Upper lobe of left lung (tissue), 6 donors: ENCODE data around the gene MEAK7. TPM values are rescaled to one million over a fixed set of nuclear protein-coding genes. Genes with fewer than 3 reads are reported as not detected.

Experiments used
- ATAC-seq, 2 donors: fragments of 200-7000 bp; cut with Tn5 transposase; one replicate each; pipeline ENCODE4 v1.9.1; 2022; ENCODE audit warnings: mild to moderate bottlenecking in 2 of 2, moderate library complexity in 2 of 2; ENCODE audit not compliant: low FRiP score in 2 of 2
- DNase-seq, 2 donors: peaks; one replicate each; pipeline ENCODE4 v3.0.0-alpha.2; 2019 to 2020
- H3K27ac ChIP-seq, 4 donors: fragments of 200-600 bp; sonication (generic); one replicate each; pipeline ENCODE4 v1.5.1; 2016 to 2019
- H3K27me3 ChIP-seq, 4 donors: fragments of 200-600 bp; sonication (generic); one replicate each; pipeline ENCODE4 v1.5.1; 2017 to 2019
- H3K36me3 ChIP-seq, 4 donors: fragments of 200-600 bp; sonication (generic); one replicate each; pipeline ENCODE4 v1.5.1; 2016 to 2019
- H3K4me1 ChIP-seq, 4 donors: fragments of 200-600 bp; sonication (generic); one replicate each; pipeline ENCODE4 v1.5.1; 2018 to 2019
- H3K4me3 ChIP-seq, 4 donors: fragments of 200-600 bp; sonication (generic); one replicate each; pipeline ENCODE4 v1.5.1; 2017 to 2019; ENCODE audit warnings: mild to moderate bottlenecking in 2 of 4, moderate library complexity in 1 of 4
- H3K9me3 ChIP-seq, 4 donors: fragments of 200-600 bp; sonication (generic); one replicate each; pipeline ENCODE4 v1.5.1; 2018 to 2019
- EP300 ChIP-seq, 4 donors: sonication (generic); formaldehyde crosslinking; IDR thresholded peaks; one replicate each; pipeline ENCODE4 v1.5.1; 2017; ENCODE audit warnings: antibody characterized with exemption in 4 of 4, control low read depth in 2 of 4
- POLR2A ChIP-seq, 4 donors: fragments of 450-650 bp; IDR thresholded peaks; one replicate each; pipeline ENCODE4 v1.5.1; 2016 to 2017; ENCODE audit warnings: antibody characterized with exemption in 4 of 4, mild to moderate bottlenecking in 2 of 4
- POLR2AphosphoS5 ChIP-seq, 2 donors: sonication (generic); formaldehyde crosslinking; IDR thresholded peaks; one replicate each; pipeline ENCODE4 v1.5.1; 2017; ENCODE audit warnings: antibody characterized with exemption in 2 of 2
- WGBS, 2 donors: methylation state at CpG; one replicate each; pipeline ENCODE4 v1.1.5; 2017 to 2018; 5-methylcytosine and 5-hydroxymethylcytosine counted together
- total RNA-seq, 6 donors: library from RNA; depleted of rRNA in 4 of 6; stranded (reverse); fragments of >200 nt in 4 of 6; gene quantifications; one replicate each; pipeline versions ENCODE4 v1.1.0 to v1.2.1, GENCODE V29; 2016 to 2021
- TF ChIP-seq, protein P1 (sequence below), 6 experiments: fragments of 450-650 bp in 4 of 6; fragments of 200-600 bp in 2 of 6; sonication (generic) in 2 of 6; IDR thresholded peaks; one replicate each; pipeline ENCODE4 v1.5.1; 2016 to 2019; ENCODE audit warnings: antibody characterized with exemption in 6 of 6
- donor health status: DM: no; HTN: no; CAD: no; lungs with moderate emphysema.
- donor health status: DM: no; HTN: yes; CAD: no; lungs with severe emphysema.

MEAK7 gene
- total RNA-seq, 6 donors from 2014 or later, result 8.5 to 32.8 (median 12.2) TPM

DNA sequence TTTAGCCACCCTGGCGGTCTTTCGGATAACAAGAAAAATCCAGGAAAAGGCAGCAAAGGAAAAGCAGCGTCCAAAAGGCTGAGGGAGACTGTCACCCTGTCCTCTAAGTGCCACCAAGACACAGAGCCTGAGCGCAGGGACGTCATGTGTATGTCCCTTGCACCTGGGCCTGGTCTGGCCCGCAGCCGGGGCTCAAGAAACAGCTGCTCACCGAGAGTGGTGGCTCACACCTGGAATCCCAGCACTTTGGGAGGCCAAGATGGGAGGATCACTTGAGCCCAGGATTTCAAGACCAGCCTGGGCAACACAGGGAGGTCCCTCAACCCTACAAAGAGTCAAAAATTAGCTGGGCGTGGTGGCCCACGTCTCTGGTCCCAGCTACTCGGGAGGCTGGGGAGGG is 9.2 kb upstream of the MEAK7 start:
- no peak for DNase-seq
- 83 to 87% methylated on average over 10 to 11 of the region's 11 CpGs for WGBS, 2 donors
- H3K27me3 ChIP-seq, result no peaks in the 10 kb centered on the region

DNA sequence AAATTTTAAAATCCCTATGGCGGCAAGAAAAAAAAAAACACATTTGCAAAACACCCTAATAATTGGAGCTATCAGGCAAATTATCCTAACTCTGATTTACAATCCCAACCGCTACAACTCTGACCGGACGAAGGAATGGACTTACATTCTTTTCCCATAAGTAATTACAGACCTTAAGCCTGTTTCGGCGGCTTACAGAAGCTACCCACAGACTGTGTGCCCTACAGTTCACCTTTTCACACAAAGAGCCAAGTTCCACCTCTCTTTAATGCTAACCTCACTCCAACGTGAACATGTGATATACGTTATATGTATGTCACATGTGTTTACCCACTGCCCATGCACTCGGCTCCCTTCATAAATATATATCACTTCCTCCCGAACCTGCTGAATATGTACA is 8.7 kb upstream of the MEAK7 start:
- peaks cover 0 to 13% (median 8%) of the 10 kb centered on the region in 4 donors for H3K4me1 ChIP-seq
- no peak overlapping the region for H3K4me3 ChIP-seq
- ATAC-seq, result no peak
- no peaks in the 10 kb centered on the region for H3K36me3 ChIP-seq
- DNase-seq, result no peak
- TF ChIP-seq EP300 (IDR thresholded peaks at IDR 0.05) (no peak), POLR2AphosphoS5 (IDR thresholded peaks at IDR 0.05) (no peak), POLR2A (IDR thresholded peaks at IDR 0.05) (no peak)
- TF ChIP-seq, protein P1, sequence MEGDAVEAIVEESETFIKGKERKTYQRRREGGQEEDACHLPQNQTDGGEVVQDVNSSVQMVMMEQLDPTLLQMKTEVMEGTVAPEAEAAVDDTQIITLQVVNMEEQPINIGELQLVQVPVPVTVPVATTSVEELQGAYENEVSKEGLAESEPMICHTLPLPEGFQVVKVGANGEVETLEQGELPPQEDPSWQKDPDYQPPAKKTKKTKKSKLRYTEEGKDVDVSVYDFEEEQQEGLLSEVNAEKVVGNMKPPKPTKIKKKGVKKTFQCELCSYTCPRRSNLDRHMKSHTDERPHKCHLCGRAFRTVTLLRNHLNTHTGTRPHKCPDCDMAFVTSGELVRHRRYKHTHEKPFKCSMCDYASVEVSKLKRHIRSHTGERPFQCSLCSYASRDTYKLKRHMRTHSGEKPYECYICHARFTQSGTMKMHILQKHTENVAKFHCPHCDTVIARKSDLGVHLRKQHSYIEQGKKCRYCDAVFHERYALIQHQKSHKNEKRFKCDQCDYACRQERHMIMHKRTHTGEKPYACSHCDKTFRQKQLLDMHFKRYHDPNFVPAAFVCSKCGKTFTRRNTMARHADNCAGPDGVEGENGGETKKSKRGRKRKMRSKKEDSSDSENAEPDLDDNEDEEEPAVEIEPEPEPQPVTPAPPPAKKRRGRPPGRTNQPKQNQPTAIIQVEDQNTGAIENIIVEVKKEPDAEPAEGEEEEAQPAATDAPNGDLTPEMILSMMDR (IDR thresholded peaks at IDR 0.05), result no peak
- H3K27me3 ChIP-seq, result no peaks in the 10 kb centered on the region
- 89 to 96% methylated on average over 10 of the region's 10 CpGs for whole genome bisulfite sequencing, 2 donors
- no peaks in the 10 kb centered on the region for H3K9me3 ChIP-seq
- no peak overlapping the region for H3K27ac ChIP-seq

More for the DNA sequence above, 9.2 kb upstream of the MEAK7 start:
- Histone ChIP-seq H3K4me1 (peaks cover 0 to 13% (median 8%) of the 10 kb centered on the region in 4 donors), H3K4me3 (no peak overlapping the region), H3K9me3 (no peaks in the 10 kb centered on the region), H3K36me3 (no peaks in the 10 kb centered on the region), H3K27ac (no peak overlapping the region)
- TF ChIP-seq, protein P1 (IDR thresholded peaks at IDR 0.05), result no peak
- TF ChIP-seq EP300 (IDR thresholded peaks at IDR 0.05), result no peak
- no peak for TF ChIP-seq POLR2A (IDR thresholded peaks at IDR 0.05)
- TF ChIP-seq POLR2AphosphoS5 (IDR thresholded peaks at IDR 0.05), result no peak
- no peak for ATAC-seq

DNA sequence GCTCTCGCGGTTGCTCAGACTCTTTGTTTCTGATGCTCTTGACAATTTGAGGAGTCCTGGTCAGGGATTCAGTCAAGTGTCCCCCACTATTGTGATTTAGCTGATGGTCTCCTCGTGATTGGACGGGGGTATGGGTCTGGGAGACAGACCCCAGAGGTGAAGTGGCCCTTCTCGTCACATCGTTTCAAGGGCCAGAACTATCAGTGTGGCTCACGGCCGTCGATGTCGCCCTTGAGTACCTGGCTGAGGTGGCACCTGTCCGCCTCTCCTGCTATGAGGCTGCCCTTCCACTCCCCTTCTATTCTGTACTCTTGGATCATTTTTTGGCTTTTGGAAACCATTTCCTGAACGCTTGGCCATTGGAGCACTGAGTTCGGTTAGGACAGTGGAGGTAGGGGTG is 7.4 kb upstream of the MEAK7 start:
- TF ChIP-seq POLR2AphosphoS5 (IDR thresholded peaks at IDR 0.05), result no peak
- H3K27me3 ChIP-seq, result no peaks in the 10 kb centered on the region
- H3K27ac ChIP-seq, result no peak overlapping the region
- H3K4me1 ChIP-seq, result peaks cover 0 to 19% (median 8%) of the 10 kb centered on the region in 4 donors
- WGBS, 2 donors, result 74 to 78% methylated on average over 13 of the region's 13 CpGs
- no peak overlapping the region for H3K4me3 ChIP-seq
- DNase-seq (peak in 1 of 2 donors; percentile 9), ATAC-seq (no peak)
- H3K9me3 ChIP-seq, result no peaks in the 10 kb centered on the region
- no peaks in the 10 kb centered on the region for H3K36me3 ChIP-seq

DNA sequence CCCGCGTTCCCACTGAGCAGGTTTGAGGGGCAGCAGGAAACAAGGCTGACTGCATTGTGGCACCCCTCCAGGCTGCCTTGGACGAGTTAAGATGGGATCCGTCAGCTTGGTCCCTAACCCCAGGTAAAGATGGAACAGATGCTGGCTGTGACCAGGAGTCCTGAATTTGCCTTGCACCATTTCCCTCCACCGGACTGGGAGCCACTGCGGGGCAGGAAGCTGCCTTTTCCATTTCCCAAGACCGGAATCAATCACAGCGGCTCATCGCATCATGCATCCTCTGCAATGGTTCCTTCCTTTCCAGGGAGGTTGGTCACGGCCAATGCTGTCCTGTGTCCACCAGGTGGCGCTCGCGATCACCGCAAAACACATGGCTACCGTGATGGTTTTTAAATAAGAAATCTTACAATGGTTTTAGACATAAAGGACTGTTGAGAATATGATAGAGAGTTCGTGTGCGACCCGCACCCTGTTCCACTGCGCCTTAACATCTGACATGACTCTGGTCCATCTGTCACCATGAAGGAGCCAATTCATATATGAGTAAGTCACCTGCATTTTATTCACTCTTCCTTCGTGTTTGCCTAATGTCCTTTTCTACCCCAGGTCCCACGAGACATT is 6.8 kb upstream of the MEAK7 start:
- WGBS, 2 donors, result 11 to 19% methylated on average over 12 to 21 of the region's 21 CpGs
- DNase-seq, result peak; percentile 84 to 85
- no peak overlapping the region for H3K4me3 ChIP-seq

DNA sequence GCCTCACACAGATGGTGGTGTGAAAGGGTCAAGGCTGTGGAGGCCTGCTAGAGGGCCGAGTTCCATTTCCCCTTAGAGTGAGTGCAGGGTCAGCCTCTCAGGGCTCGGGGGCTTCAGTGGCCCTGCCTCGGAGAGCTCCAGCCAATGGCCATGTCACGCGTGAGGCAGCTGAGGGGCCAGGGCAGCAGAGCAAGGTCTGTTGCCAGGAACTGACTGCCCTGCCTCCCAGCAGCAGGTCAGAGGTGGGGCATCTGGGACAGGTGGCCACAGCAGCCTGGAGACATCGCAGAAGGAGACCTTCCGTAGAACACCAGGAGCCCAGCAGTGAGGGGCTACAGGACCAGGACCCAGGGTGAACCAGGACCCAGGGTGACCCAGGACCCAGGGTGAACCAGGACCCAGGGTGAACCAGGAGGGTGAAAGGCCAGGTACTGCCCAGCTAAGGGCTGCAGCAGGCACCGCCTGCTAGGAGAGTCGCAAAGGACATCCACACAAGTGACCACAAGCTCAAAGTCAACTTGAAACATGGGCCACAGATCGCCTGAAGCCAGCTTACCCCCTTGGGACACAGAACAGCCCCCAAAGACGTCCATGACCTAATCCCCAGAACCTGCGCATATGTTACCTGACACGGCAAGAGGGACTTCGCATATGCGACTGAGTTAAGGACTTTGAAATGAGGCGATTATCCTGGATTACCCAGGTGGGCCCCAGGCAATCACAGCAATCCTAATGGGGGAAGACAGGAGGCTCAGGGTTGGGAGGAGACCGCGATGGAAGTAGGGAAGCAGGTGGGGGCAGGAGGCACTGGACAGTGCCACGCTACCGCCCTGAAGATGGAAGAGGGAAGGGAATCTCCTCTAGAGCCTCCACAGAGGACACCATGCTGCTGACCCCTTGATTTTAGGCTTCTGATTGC is 4.8 kb upstream of the MEAK7 start:
- WGBS, 2 donors, result 86% methylated on average over 12 to 20 of the region's 20 CpGs
- Histone ChIP-seq H3K9me3 (no peaks in the 10 kb centered on the region), H3K27ac (no peak overlapping the region), H3K36me3 (no peaks in the 10 kb centered on the region), H3K4me3 (no peak overlapping the region), H3K27me3 (no peaks in the 10 kb centered on the region), H3K4me1 (peaks cover 12 to 35% (median 17%) of the 10 kb centered on the region in 4 donors)
- DNase-seq (peak in 1 of 2 donors; percentile 8), ATAC-seq (no peak)
- no peak for TF ChIP-seq POLR2AphosphoS5 (IDR thresholded peaks at IDR 0.05)
- no peak for TF ChIP-seq EP300 (IDR thresholded peaks at IDR 0.05)

More for the DNA sequence above, 6.8 kb upstream of the MEAK7 start:
- no peak overlapping the region for H3K27ac ChIP-seq
- no peaks in the 10 kb centered on the region for H3K9me3 ChIP-seq
- H3K27me3 ChIP-seq, result no peaks in the 10 kb centered on the region
- TF ChIP-seq POLR2AphosphoS5 (IDR thresholded peaks at IDR 0.05), result peak; percentile 18 to 55
- no peak for TF ChIP-seq POLR2A (IDR thresholded peaks at IDR 0.05)
- TF ChIP-seq, protein P1 (IDR thresholded peaks at IDR 0.05), result peak; percentile 93 to 97 (median 94)
- peaks cover 5 to 24% (median 10%) of the 10 kb centered on the region in 4 donors for H3K4me1 ChIP-seq
- H3K36me3 ChIP-seq, result no peaks in the 10 kb centered on the region
- peak; percentile 85 to 91 for ATAC-seq
